GM21825 (cell line): ENCODE data around the gene RNF213.
"Not testable (repeated sequence)": the region's sequence is repeated elsewhere in the genome, so short reads cannot be mapped to it uniquely, and the experiment has no call there.

Experiments used
- ATAC-seq: cut with Tn5 transposase; IDR thresholded peaks from one replicate; pipeline ENCODE4 v1.9.1; 2021; ENCODE audit warnings: mild to moderate bottlenecking, moderate library complexity; ENCODE audit not compliant: unreplicated experiment

Gene RNF213

GRCh38 chr17:80316431-80316830, 55.8 kb downstream of the RNF213 start:
- no peak for ATAC-seq

- no peak for ATAC-seq
Observed at GRCh38 chr17:80316927-80317705, 56.5 kb downstream of the RNF213 start.

GRCh38 chr17:80317706-80317980, 57.0 kb downstream of the RNF213 start:
- ATAC-seq, result no peak

- ATAC-seq, result no peak
Observed at GRCh38 chr17:80318166-80318565, 57.5 kb downstream of the RNF213 start.

GRCh38 chr17:80319262-80319998, 58.8 kb downstream of the RNF213 start:
- no peak for ATAC-seq

GRCh38 chr17:80319999-80320344, 59.3 kb downstream of the RNF213 start:
- no peak for ATAC-seq

- ATAC-seq, result no peak
Observed at GRCh38 chr17:80320496-80320895, 59.8 kb downstream of the RNF213 start.

- ATAC-seq, result no peak
Observed at GRCh38 chr17:80322864-80323263, 62.2 kb downstream of the RNF213 start.

GRCh38 chr17:80323982-80324381, 63.3 kb downstream of the RNF213 start:
- no peak for ATAC-seq

- no peak for ATAC-seq
Observed at GRCh38 chr17:80327518-80327917, 66.9 kb downstream of the RNF213 start.

GRCh38 chr17:80328634-80329380, 68.2 kb downstream of the RNF213 start:
- no peak for ATAC-seq

- not testable (repeated sequence) for ATAC-seq
Observed at GRCh38 chr17:80329421-80329820, 68.8 kb downstream of the RNF213 start.

- no peak for ATAC-seq
Observed at GRCh38 chr17:80330276-80330675, 69.6 kb downstream of the RNF213 start.

GRCh38 chr17:80330938-80331337, 70.3 kb downstream of the RNF213 start:
- ATAC-seq, result not testable (repeated sequence)

- no peak for ATAC-seq
Observed at GRCh38 chr17:80331820-80332219, 71.2 kb downstream of the RNF213 start.

- no peak for ATAC-seq
Observed at GRCh38 chr17:80337195-80337895, 76.7 kb downstream of the RNF213 start.

GRCh38 chr17:80339118-80339517, 78.5 kb downstream of the RNF213 start:
- ATAC-seq, result no peak

- no peak for ATAC-seq
Observed at GRCh38 chr17:80339731-80340456, 79.2 kb downstream of the RNF213 start.

- ATAC-seq, result no peak
Observed at GRCh38 chr17:80345321-80345720, 84.7 kb downstream of the RNF213 start.

- ATAC-seq, result no peak
Observed at GRCh38 chr17:80345841-80346497, 85.3 kb downstream of the RNF213 start.
